ENCODE data around the gene JMJD1C. TPM values are rescaled to one million over a fixed set of nuclear protein-coding genes. Genes with fewer than 3 reads are reported as not detected.

The JMJD1C gene
- total RNA-seq, 1 experiment from 2014 or later: 91.9 TPM

DNA sequence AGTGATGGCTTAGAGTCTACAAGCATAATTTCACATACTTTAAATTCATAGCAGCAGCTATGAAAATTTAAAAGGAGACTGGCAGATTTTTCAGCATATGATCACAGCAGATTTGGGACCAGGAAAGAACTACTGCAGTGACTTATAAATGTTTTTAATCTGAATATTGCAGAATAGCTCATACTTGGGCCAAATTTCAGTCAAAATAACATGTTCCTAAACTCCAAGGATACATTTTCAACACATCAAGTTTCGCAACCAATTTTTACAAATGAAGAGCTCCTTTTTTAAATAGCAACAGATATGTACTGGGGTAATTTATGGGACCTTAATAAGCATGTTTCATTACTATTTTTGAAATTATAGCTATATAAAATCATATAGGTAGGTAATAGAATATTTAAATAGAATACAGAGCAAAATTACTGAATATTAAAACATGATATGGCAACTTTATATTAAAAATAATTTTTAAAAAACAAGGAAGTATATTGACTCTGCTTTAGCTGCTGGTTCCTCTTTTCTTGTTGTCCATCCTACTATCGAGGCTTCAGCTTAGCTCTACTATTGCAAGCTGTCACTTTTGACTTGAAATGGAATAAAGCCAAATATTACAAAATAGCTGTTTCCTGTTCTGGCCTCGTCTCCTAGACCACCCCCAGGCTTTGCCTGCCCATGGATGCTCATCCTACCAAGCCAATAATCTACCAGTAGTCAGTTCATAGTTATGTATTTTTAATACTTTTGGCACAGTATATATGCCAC, 209.6 kb downstream of the JMJD1C start:
- CTCF ChIA-PET: interaction anchor here (0.6 to 2.7 kb wide), 4 partner anchors 90 to 464 kb away, joined by 3 to 7 read pairs (median 4); no protein-coding TSS in a partner anchor
- Mint-ChIP-seq H3K4me1 (ENCODE audit: insufficient read depth, unreplicated experiment) (peaks cover 39% of the 10 kb centered on the region), H3K4me3 (ENCODE audit: unreplicated experiment) (no peak overlapping the region), H3K9me3 (ENCODE audit: unreplicated experiment) (no peaks in the 10 kb centered on the region), H3K36me3 (ENCODE audit: insufficient read depth, unreplicated experiment) (peaks cover 33% of the 10 kb centered on the region), H3K27ac (ENCODE audit: low read depth, unreplicated experiment) (peak overlapping the region; percentile 6), H3K27me3 (ENCODE audit: insufficient read depth, unreplicated experiment) (no peaks in the 10 kb centered on the region)
- POLR2A ChIA-PET: interaction anchor here (0.6 to 7.0 kb wide), 9 partner anchors 9 to 451 kb away, joined by 3 to 94 read pairs (median 3); no protein-coding TSS in a partner anchor
- intact Hi-C loops (cut with micrococcal nuclease): no loop called here
- DNase-seq (ENCODE audit: unreplicated experiment): peak; percentile 35
- TF ChIP-seq CTCF (IDR thresholded peaks at IDR 0.05; ENCODE audit: unreplicated experiment): no peak
- no TSS peak for BruUV-seq (replicated peaks)

DNA sequence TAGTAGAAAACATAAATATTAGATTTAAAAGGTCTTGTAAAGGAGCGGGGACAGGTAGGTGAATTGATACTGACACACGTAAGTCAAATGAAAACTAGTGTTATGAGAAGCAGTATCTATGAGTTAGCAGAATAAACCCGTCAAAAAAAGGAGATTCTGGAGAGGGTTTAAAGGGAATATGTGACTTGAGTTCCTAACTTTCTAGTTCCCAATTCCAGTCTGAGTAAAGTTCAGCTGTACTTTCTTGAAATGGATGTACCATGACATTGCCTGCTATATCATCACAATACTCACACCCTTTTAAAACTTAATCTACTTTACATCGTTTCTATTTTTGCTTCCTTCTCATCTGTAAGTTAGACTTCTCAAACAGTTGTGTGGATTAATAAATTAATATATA, 210.5 kb downstream of the JMJD1C start:
- ChIA-PET POLR2A (interaction anchor here (0.6 to 7.0 kb wide), 8 partner anchors 8 to 452 kb away, joined by 3 to 94 read pairs (median 4); no protein-coding TSS in a partner anchor), CTCF (interaction anchor here (0.5 to 2.7 kb wide), 3 partner anchors 374 to 465 kb away, joined by 4 to 7 read pairs (median 4); no protein-coding TSS in a partner anchor)
- no peak for DNase-seq (ENCODE audit: unreplicated experiment)
- Mint-ChIP-seq H3K4me1 (ENCODE audit: insufficient read depth, unreplicated experiment) (peaks cover 34% of the 10 kb centered on the region), H3K9me3 (ENCODE audit: unreplicated experiment) (no peaks in the 10 kb centered on the region), H3K27ac (ENCODE audit: low read depth, unreplicated experiment) (peak overlapping the region; percentile 64), H3K36me3 (ENCODE audit: insufficient read depth, unreplicated experiment) (peaks cover 25% of the 10 kb centered on the region), H3K27me3 (ENCODE audit: insufficient read depth, unreplicated experiment) (no peaks in the 10 kb centered on the region), H3K4me3 (ENCODE audit: unreplicated experiment) (no peak overlapping the region)
- no TSS peak for BruUV-seq (replicated peaks)
- intact Hi-C loops (cut with micrococcal nuclease): no loop called here
- no peak for TF ChIP-seq CTCF (IDR thresholded peaks at IDR 0.05; ENCODE audit: unreplicated experiment)

GRCh38 chr10:63253040-63253439, 212.7 kb downstream of the JMJD1C start:
- TF ChIP-seq CTCF (IDR thresholded peaks at IDR 0.05; ENCODE audit: unreplicated experiment): no peak
- intact Hi-C loops (cut with micrococcal nuclease): no loop called here
- H3K27ac Mint-ChIP-seq (ENCODE audit: low read depth, unreplicated experiment): no peak overlapping the region

DNA sequence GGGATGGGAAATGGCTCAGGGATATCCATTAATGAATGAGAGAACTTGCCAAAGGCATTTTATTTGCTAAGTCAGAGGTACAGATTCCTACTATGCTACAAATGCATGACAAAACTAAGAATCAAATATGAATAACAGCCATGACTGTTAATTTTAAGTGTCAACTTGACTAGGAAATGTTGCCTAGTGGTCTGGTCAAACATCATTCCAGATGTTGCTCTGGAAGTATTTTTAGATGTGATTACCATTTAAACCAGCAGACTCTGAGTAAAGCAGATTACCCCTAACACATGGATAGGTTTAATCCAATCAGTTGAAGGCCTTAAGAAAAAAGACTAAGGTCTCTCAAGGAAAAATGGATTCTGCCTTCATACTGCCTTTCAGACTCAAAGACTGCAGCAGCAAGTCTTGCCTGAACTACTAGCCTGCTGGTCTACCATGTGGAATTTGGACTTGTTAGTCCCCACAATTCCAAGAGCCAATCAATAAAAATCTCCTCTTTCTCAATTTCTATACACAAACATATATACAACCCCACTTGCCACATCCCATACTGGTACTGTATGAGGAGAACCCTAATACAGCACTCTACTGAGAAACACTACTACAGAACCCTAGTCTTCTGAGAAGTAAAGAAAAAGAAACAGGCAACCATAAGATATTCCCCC, 213.5 kb downstream of the JMJD1C start:
- Mint-ChIP-seq H3K4me3 (ENCODE audit: unreplicated experiment) (no peak overlapping the region), H3K36me3 (ENCODE audit: insufficient read depth, unreplicated experiment) (peaks cover 24% of the 10 kb centered on the region), H3K27me3 (ENCODE audit: insufficient read depth, unreplicated experiment) (no peaks in the 10 kb centered on the region), H3K9me3 (ENCODE audit: unreplicated experiment) (no peaks in the 10 kb centered on the region), H3K27ac (ENCODE audit: low read depth, unreplicated experiment) (no peak overlapping the region), H3K4me1 (ENCODE audit: insufficient read depth, unreplicated experiment) (peaks cover 16% of the 10 kb centered on the region)
- ChIA-PET POLR2A (no interaction called here), CTCF (interaction anchor here (0.7 to 1.2 kb wide), 2 partner anchors 20 to 376 kb away, joined by 4 read pairs; no protein-coding TSS in a partner anchor)
- BruUV-seq (replicated peaks): no TSS peak
- TF ChIP-seq CTCF (IDR thresholded peaks at IDR 0.05; ENCODE audit: unreplicated experiment): no peak
- no peak for DNase-seq (ENCODE audit: unreplicated experiment)
- intact Hi-C loops (cut with micrococcal nuclease): no loop called here

More at GRCh38 chr10:63253040-63253439, 212.7 kb downstream of the JMJD1C start:
- Mint-ChIP-seq H3K9me3 (ENCODE audit: unreplicated experiment) (no peaks in the 10 kb centered on the region), H3K4me3 (ENCODE audit: unreplicated experiment) (no peak overlapping the region), H3K27me3 (ENCODE audit: insufficient read depth, unreplicated experiment) (no peaks in the 10 kb centered on the region), H3K36me3 (ENCODE audit: insufficient read depth, unreplicated experiment) (peaks cover 29% of the 10 kb centered on the region), H3K4me1 (ENCODE audit: insufficient read depth, unreplicated experiment) (peaks cover 19% of the 10 kb centered on the region)
- no TSS peak for BruUV-seq (replicated peaks)
- ChIA-PET CTCF (interaction anchor here (0.7 to 1.2 kb wide), 2 partner anchors 21 to 376 kb away, joined by 4 read pairs; no protein-coding TSS in a partner anchor), POLR2A (interaction anchor here (1.5 to 4.4 kb wide), 2 partner anchors 10 to 17 kb away, joined by 4 to 30 read pairs; no protein-coding TSS in a partner anchor)
- no peak for DNase-seq (ENCODE audit: unreplicated experiment)

Measured in MCF 10A (cell line).